ENCODE measurements around the gene CCDC197. TPM values are rescaled to one million over a fixed set of nuclear protein-coding genes. Genes with fewer than 3 reads are reported as not detected.

Gene CCDC197
- total RNA-seq, 1 donor from 2014 or later, result 1.2 TPM

DNA sequence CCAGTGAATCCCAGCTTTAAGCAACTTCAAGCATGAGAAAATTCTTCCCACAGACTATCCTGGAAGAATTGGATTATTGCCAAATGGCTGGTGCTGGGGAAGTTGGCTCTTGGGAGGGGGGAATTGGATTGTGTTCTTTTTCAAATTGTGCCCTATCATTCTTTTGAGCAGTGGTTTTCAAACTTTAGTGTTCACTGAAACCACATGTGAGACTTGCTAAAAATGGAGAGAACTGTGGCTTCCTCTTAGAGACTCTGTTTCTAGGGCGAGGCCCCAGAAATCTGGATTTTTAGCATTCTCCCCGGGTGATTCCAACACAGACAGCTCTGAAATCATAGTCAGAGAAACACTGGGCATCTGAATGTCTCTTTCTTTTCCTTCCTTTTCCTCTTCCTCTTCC is 14.7 kb downstream of the CCDC197 start:
- H3K27me3 ChIP-seq (ENCODE audit: low read depth), result peaks cover 23% of the 10 kb centered on the region
- H3K4me1 ChIP-seq, result no peaks in the 10 kb centered on the region
- no peaks in the 10 kb centered on the region for H3K36me3 ChIP-seq
- H3K27ac ChIP-seq (replicated peaks), result no peak overlapping the region
- no peak for DNase-seq
- TF ChIP-seq, protein P1, sequence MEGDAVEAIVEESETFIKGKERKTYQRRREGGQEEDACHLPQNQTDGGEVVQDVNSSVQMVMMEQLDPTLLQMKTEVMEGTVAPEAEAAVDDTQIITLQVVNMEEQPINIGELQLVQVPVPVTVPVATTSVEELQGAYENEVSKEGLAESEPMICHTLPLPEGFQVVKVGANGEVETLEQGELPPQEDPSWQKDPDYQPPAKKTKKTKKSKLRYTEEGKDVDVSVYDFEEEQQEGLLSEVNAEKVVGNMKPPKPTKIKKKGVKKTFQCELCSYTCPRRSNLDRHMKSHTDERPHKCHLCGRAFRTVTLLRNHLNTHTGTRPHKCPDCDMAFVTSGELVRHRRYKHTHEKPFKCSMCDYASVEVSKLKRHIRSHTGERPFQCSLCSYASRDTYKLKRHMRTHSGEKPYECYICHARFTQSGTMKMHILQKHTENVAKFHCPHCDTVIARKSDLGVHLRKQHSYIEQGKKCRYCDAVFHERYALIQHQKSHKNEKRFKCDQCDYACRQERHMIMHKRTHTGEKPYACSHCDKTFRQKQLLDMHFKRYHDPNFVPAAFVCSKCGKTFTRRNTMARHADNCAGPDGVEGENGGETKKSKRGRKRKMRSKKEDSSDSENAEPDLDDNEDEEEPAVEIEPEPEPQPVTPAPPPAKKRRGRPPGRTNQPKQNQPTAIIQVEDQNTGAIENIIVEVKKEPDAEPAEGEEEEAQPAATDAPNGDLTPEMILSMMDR (IDR thresholded peaks at IDR 0.05; ENCODE audit: borderline replicate concordance), result no peak
- no peak overlapping the region for H3K4me3 ChIP-seq
- intact Hi-C loops (cut with micrococcal nuclease), result no loop called here
- H3K9me3 ChIP-seq (replicated peaks), result no peaks in the 10 kb centered on the region

DNA sequence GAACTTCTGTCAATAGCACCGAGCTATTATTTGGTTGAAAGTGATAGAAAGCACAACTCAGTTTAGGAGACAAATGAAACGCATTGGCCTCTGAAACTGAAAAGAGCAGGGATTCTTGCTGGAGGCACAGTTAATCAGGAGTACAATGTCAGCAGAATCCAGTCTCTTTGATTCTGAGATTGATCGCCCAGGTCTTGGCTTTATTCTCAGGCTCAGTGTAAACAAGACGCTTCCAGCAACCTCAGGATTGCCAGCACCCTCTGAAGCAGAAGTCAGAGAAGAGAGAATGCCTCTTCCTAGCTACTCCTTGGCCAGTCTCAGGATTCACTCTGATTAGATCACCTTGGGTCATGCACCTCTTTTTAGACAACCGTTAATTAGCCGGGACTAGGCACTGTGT is 17.3 kb downstream of the CCDC197 start:
- TF ChIP-seq, protein P1 (IDR thresholded peaks at IDR 0.05; ENCODE audit: borderline replicate concordance), result no peak
- no peaks in the 10 kb centered on the region for H3K4me1 ChIP-seq
- intact Hi-C loops (cut with micrococcal nuclease), result no loop called here
- no peak for DNase-seq
- no peak overlapping the region for H3K4me3 ChIP-seq
- no peak overlapping the region for H3K27ac ChIP-seq (replicated peaks)
- H3K27me3 ChIP-seq (ENCODE audit: low read depth), result peaks cover 15% of the 10 kb centered on the region
- no peaks in the 10 kb centered on the region for H3K9me3 ChIP-seq (replicated peaks)
- no peaks in the 10 kb centered on the region for H3K36me3 ChIP-seq

DNA sequence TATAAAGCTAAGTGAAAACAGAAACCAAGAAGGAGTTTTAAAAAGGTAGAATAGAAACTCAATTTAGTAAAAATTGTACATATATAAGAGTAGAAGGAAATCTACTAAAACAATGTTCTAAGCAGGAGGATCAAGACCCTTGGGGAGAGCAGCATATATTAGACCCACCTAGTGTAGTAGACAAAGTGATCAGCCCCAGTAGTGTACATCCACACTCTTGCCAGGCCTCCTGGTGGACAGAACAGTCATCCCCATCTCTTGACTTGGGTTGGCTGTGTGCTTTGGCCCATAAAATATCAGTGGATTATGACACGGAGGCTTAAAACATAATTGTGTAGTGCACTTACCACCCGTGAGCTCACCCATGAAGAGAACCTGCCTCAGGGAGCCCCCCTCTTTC is 18.1 kb downstream of the CCDC197 start:
- Histone ChIP-seq H3K36me3 (no peaks in the 10 kb centered on the region), H3K4me1 (no peaks in the 10 kb centered on the region), H3K27ac (replicated peaks) (no peak overlapping the region), H3K4me3 (no peak overlapping the region), H3K27me3 (ENCODE audit: low read depth) (peaks cover 11% of the 10 kb centered on the region), H3K9me3 (replicated peaks) (no peaks in the 10 kb centered on the region)
- TF ChIP-seq, protein P1 (IDR thresholded peaks at IDR 0.05; ENCODE audit: borderline replicate concordance), result no peak
- DNase-seq, result no peak
- intact Hi-C loops (cut with micrococcal nuclease), result no loop called here

DNA sequence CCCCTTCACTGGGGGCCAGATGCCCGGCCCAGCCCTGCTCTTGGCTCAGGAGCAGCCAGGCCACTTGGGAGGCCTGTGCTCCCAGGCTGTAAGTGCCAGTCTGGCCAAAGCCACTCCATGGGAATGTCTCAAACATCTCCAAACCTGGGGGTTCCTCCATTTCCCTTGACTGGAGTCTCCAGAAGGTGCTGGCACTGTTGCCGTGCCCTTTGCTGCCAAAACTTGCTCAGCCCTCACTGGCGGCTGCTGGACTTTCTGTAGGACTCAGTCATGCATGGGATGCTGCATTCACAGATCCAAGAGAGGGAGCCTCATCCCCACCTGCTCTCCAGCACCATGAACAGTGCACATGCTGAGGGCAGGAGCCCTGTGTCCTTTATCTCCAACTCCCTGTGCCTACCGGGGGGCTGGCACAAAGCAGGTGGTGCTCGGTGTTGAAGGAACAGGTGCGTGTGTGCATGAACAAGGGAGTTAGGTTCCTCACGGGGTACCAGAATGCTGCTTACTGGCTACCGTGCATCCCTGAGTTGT is 19.4 kb downstream of the CCDC197 start:
- Histone ChIP-seq H3K4me1 (no peaks in the 10 kb centered on the region), H3K4me3 (no peak overlapping the region), H3K27ac (replicated peaks) (no peak overlapping the region), H3K36me3 (no peaks in the 10 kb centered on the region), H3K27me3 (ENCODE audit: low read depth) (peaks cover under 1% of the 10 kb centered on the region), H3K9me3 (replicated peaks) (no peaks in the 10 kb centered on the region)
- no peak for DNase-seq
- TF ChIP-seq, protein P1 (IDR thresholded peaks at IDR 0.05; ENCODE audit: borderline replicate concordance), result no peak
- intact Hi-C loops (cut with micrococcal nuclease), result no loop called here

DNA sequence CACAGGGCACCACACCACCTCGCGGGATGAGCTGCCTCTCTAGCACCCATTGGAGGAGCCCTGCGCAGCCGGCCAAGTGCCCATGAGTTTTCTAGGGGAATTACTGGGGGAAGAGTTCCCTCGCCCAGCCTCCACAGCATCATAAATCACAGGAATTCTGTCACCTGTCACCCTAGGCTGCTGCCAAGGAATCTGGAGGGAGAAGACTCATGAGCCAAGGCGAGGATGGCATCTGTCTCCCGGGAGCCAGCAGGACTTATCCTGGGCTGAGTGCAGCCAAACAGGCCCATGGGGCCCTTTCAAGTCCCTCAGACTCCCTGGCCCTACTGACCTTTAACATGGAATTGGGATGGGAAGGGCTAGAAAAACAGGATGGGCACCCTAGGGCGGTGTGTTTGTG is 21.2 kb downstream of the CCDC197 start:
- intact Hi-C loops (cut with micrococcal nuclease), result no loop called here
- DNase-seq, result no peak
- H3K4me3 ChIP-seq, result no peak overlapping the region
- H3K36me3 ChIP-seq, result no peaks in the 10 kb centered on the region
- H3K4me1 ChIP-seq, result no peaks in the 10 kb centered on the region
- H3K9me3 ChIP-seq (replicated peaks), result no peaks in the 10 kb centered on the region
- H3K27ac ChIP-seq (replicated peaks), result no peak overlapping the region
- no peaks in the 10 kb centered on the region for H3K27me3 ChIP-seq (ENCODE audit: low read depth)
- TF ChIP-seq, protein P1 (IDR thresholded peaks at IDR 0.05; ENCODE audit: borderline replicate concordance), result no peak

All from left ventricle myocardium inferior (tissue), 1 donor.